GM23338 (cell line): Measurements from ENCODE around the gene BEND7. TPM values are rescaled to one million over a fixed set of nuclear protein-coding genes. Genes with fewer than 3 reads are reported as not detected.

Experiments used
- ATAC-seq: fragments of 200-7000 bp; cut with Tn5 transposase; 3 replicates; pipeline ENCODE4 v1.9.1; 2020
- DNase-seq: peaks from one replicate; pipeline ENCODE4 v3.0.0-alpha.2; 2015; ENCODE audit warnings: low spot score
- H2AFZ ChIP-seq: fragments of 200-600 bp; sonication (generic); 2 replicates; pipeline ENCODE4 v1.8.0; 2016; ENCODE audit warnings: antibody characterized with exemption, mild to moderate bottlenecking, moderate library complexity
- H3F3A ChIP-seq: fragments of 200-600 bp; sonication (generic); replicated peaks from 2 replicates; pipeline ENCODE4 v1.8.0; 2017; ENCODE audit warnings: antibody characterized with exemption, mixed run types, low read depth
- H3K27ac ChIP-seq: fragments of 200-600 bp; sonication (generic); 2 replicates; pipeline ENCODE4 v1.6.1; 2016; ENCODE audit warnings: low read depth
- H3K27me3 ChIP-seq: fragments of 200-600 bp; sonication (generic); 2 replicates; pipeline ENCODE4 v1.8.0; 2016; ENCODE audit warnings: mild to moderate bottlenecking, mixed run types, moderate library complexity; ENCODE audit not compliant: insufficient read depth
- H3K36me3 ChIP-seq: fragments of 200-600 bp; sonication (generic); 2 replicates; pipeline ENCODE4 v1.8.0; 2016; ENCODE audit warnings: mild to moderate bottlenecking; ENCODE audit not compliant: insufficient read depth
- H3K4me1 ChIP-seq: fragments of 200-600 bp; sonication (generic); 2 replicates; pipeline ENCODE4 v1.8.0; 2016; ENCODE audit warnings: mild to moderate bottlenecking, moderate library complexity; ENCODE audit not compliant: insufficient read depth
- H3K4me2 ChIP-seq: fragments of 200-600 bp; sonication (generic); 2 replicates; pipeline ENCODE4 v1.7.1; 2017; ENCODE audit warnings: mixed run types
- H3K4me3 ChIP-seq: fragments of 200-600 bp; sonication (generic); 2 replicates; pipeline ENCODE4 v1.6.1; 2016; ENCODE audit warnings: mixed run types
- H3K79me2 ChIP-seq: fragments of 200-600 bp; sonication (generic); replicated peaks from 2 replicates; pipeline ENCODE4 v1.8.0; 2017; ENCODE audit warnings: mild to moderate bottlenecking; ENCODE audit not compliant: insufficient read depth
- H3K9me2 ChIP-seq: fragments of 200-600 bp; sonication (generic); 2 replicates; pipeline ENCODE4 v1.8.0; 2017; ENCODE audit not compliant: insufficient read depth
- H4K20me1 ChIP-seq: fragments of 200-600 bp; sonication (generic); replicated peaks from 2 replicates; pipeline ENCODE4 v1.8.0; 2017; ENCODE audit warnings: mild to moderate bottlenecking; ENCODE audit not compliant: insufficient read depth
- H3K27ac Mint-ChIP-seq: 2 replicates; pipeline ENCODE4 v1.8.0; 2020; ENCODE audit warnings: inconsistent platforms, mild to moderate bottlenecking, moderate library complexity, mixed read lengths
- H3K27me3 Mint-ChIP-seq: 3 replicates; pipeline ENCODE4 v1.8.0; 2022; ENCODE audit warnings: low read depth, mild to moderate bottlenecking, moderate library complexity, mixed read lengths, inconsistent platforms; ENCODE audit not compliant: insufficient read depth, poor library complexity
- H3K36me3 Mint-ChIP-seq: 3 replicates; pipeline ENCODE4 v1.8.0; 2021; ENCODE audit warnings: low read depth, mild to moderate bottlenecking, inconsistent platforms, moderate library complexity, mixed read lengths
- H3K4me1 Mint-ChIP-seq: 3 replicates; pipeline ENCODE4 v1.8.0; 2020; ENCODE audit warnings: mild to moderate bottlenecking, inconsistent platforms, mixed read lengths
- H3K4me3 Mint-ChIP-seq: 3 replicates; pipeline ENCODE4 v1.8.0; 2021; ENCODE audit warnings: moderate library complexity, mild to moderate bottlenecking, inconsistent platforms, mixed read lengths
- H3K9me3 Mint-ChIP-seq: 3 replicates; pipeline ENCODE4 v1.8.0; 2020; ENCODE audit warnings: moderate library complexity, mild to moderate bottlenecking, inconsistent platforms, mixed read lengths
- CREB1 ChIP-seq: fragments of 250-450 bp; sonication (Bioruptor Pico); IDR thresholded peaks from 2 replicates; pipeline ENCODE4 v1.5.0; 2020; ENCODE audit warnings: low read depth, mild to moderate bottlenecking, moderate library complexity
- ETS1 ChIP-seq: IDR thresholded peaks from 2 replicates; pipeline ENCODE4 v1.6.1; 2016; ENCODE audit warnings: antibody characterized with exemption
- EZH2 ChIP-seq: fragments of 200-600 bp; sonication (generic); IDR thresholded peaks from one replicate; pipeline ENCODE4 v1.8.0; 2017; ENCODE audit warnings: antibody characterized with exemption, mild to moderate bottlenecking, low read depth; ENCODE audit not compliant: unreplicated experiment
- EZH2phosphoT487 ChIP-seq: fragments of 200-600 bp; sonication (generic); IDR thresholded peaks from one replicate; pipeline ENCODE4 v1.8.1; 2018; ENCODE audit warnings: antibody characterized with exemption; ENCODE audit not compliant: unreplicated experiment
- JUNB ChIP-seq: IDR thresholded peaks from one replicate; pipeline ENCODE4 v1.6.1; 2016; ENCODE audit warnings: antibody characterized with exemption; ENCODE audit not compliant: unreplicated experiment
- NANOG ChIP-seq: IDR thresholded peaks from 2 replicates; pipeline ENCODE4 v1.6.1; 2016; ENCODE audit warnings: antibody characterized with exemption, borderline replicate concordance
- POLR2AphosphoS5 ChIP-seq: IDR thresholded peaks from 2 replicates; pipeline ENCODE4 v1.6.1; 2016; ENCODE audit warnings: antibody characterized with exemption, low read depth
- REST ChIP-seq: IDR thresholded peaks from one replicate; pipeline ENCODE4 v1.6.1; 2018; ENCODE audit warnings: antibody characterized with exemption; ENCODE audit not compliant: unreplicated experiment
- STAT1 ChIP-seq: IDR thresholded peaks from one replicate; pipeline ENCODE4 v1.6.1; 2016; ENCODE audit warnings: antibody characterized with exemption; ENCODE audit not compliant: unreplicated experiment
- ZNF114 ChIP-seq: fragments of 250-450 bp; sonication (Bioruptor Pico); IDR thresholded peaks from 2 replicates; pipeline ENCODE4 v1.5.0; 2020; ENCODE audit warnings: mild to moderate bottlenecking, moderate library complexity
- ZNF331 ChIP-seq: fragments of 250-450 bp; sonication (Bioruptor Pico); IDR thresholded peaks from 2 replicates; pipeline ENCODE4 v1.5.0; 2020; ENCODE audit warnings: low read depth, mild to moderate bottlenecking, moderate library complexity
- ZNF462 ChIP-seq: fragments of 250-450 bp; sonication (Bioruptor Pico); IDR thresholded peaks from 2 replicates; pipeline ENCODE4 v1.5.0; 2020; ENCODE audit warnings: mild to moderate bottlenecking, moderate library complexity
- polyA plus RNA-seq: library from polyadenylated mRNA; unstranded; fragments of >200 nt; fragmentation: Nextera tagmentation; extraction: Ambion mirVana; gene quantifications from 2 replicates; pipeline ENCODE4 v1.2.1, GENCODE V29; 2016
- total RNA-seq: library from RNA; depleted of rRNA; stranded (reverse); fragments of >200 nt; shearing (Covaris generic); gene quantifications from 2 replicates; pipeline ENCODE4 v1.2.3, GENCODE V29; 2014

The BEND7 gene
- total and polyA plus RNA-seq, 2 experiments from 2014 or later: 3.1 to 9.6 TPM

DNA sequence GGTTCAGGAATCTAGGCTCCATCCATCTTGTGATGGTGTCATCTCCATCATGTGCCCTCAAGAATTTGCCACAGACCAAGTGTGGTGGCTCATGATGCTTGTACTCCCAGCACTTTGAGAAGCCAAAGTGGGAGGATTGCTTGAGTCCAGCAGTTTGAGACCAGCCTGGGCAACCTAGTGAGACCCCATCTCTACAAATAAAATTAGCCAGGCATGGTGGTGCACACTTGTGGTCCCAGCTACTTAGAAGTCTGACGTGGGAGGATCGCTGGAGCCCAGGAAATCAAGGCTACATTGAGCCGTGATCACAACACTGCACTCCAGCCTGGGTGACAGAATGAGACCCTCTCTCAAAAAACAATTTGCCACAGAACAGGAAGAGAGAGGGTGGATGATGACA, 127.7 kb downstream of the BEND7 start (continued):
- TF ChIP-seq ZNF462: no peak

GRCh38 chr10:13400196-13400965, 128.4 kb downstream of the BEND7 start:
- peaks cover 23% of the 10 kb centered on the region for H3K4me1 ChIP-seq
- ATAC-seq: no peak
- H3K27me3 ChIP-seq: no peaks in the 10 kb centered on the region
- Mint-ChIP-seq H3K27me3 (peaks cover 5% of the 10 kb centered on the region), H3K4me1 (peaks cover 15% of the 10 kb centered on the region), H3K4me3 (no peak overlapping the region), H3K36me3 (peaks cover 25% of the 10 kb centered on the region), H3K9me3 (peaks cover 45% of the 10 kb centered on the region), H3K27ac (no peak overlapping the region)
- no peak overlapping the region for H2AFZ ChIP-seq
- H3K4me2 ChIP-seq: no peak overlapping the region
- H3K27ac ChIP-seq: no peak overlapping the region; the same call in 1 of the 2 replicates
- H3K9me2 ChIP-seq: peaks cover 6% of the 10 kb centered on the region; the same call in 1 of the 2 replicates
- H4K20me1 ChIP-seq: no peaks in the 10 kb centered on the region
- peak; percentile 54 for DNase-seq
- H3K36me3 ChIP-seq: no peaks in the 10 kb centered on the region; the same call in 1 of the 2 replicates
- H3K79me2 ChIP-seq: no peaks in the 10 kb centered on the region
- no peak overlapping the region for H3K4me3 ChIP-seq
- H3F3A ChIP-seq: peaks cover 15% of the 10 kb centered on the region; the same call in 1 of the 2 replicates
- TF ChIP-seq JUNB: no peak
- TF ChIP-seq NANOG: no peak
- TF ChIP-seq STAT1: no peak
- TF ChIP-seq EZH2: no peak
- TF ChIP-seq ZNF331 (CRISPR knock-in tag): no peak
- TF ChIP-seq REST: no peak
- no peak for TF ChIP-seq ZNF114
- no peak for TF ChIP-seq EZH2phosphoT487
- TF ChIP-seq POLR2AphosphoS5: no peak
- no peak for TF ChIP-seq ETS1
- TF ChIP-seq CREB1 (CRISPR knock-in tag): no peak
